Activated naive CD8-positive, alpha-beta T cell treated with anti-CD3 and anti-CD28 coated beads, Interleukin-2, amount 50 U/mL, for 24 hours (primary cell): ENCODE results near the gene ATAD3B.
A peak's percentile ranks its signal among the peaks of the same experiment; 100 is the strongest.
"Not testable (repeated sequence)": the region's sequence is repeated elsewhere in the genome, so short reads cannot be mapped to it uniquely, and the experiment has no call there.

Experiments
- ATAC-seq: fragments of 150-1000 bp; cut with Tn5 transposase; one replicate; pipeline ENCODE4 v1.10.0; 2021
- DNase-seq: peaks from one replicate; pipeline ENCODE4 v3.0.0; 2021
- H3K27ac Mint-ChIP-seq: one replicate; pipeline ENCODE4 v1.8.0; 2021; ENCODE audit warnings: mild to moderate bottlenecking, mixed read lengths
- H3K27me3 Mint-ChIP-seq: one replicate; pipeline ENCODE4 v1.8.0; 2021; ENCODE audit warnings: mixed read lengths
- H3K36me3 Mint-ChIP-seq: one replicate; pipeline ENCODE4 v1.8.0; 2021; ENCODE audit warnings: low read depth, mixed read lengths
- H3K4me1 Mint-ChIP-seq: one replicate; pipeline ENCODE4 v1.8.0; 2021; ENCODE audit warnings: mixed read lengths
- H3K4me3 Mint-ChIP-seq: one replicate; pipeline ENCODE4 v1.8.0; 2021; ENCODE audit warnings: mild to moderate bottlenecking, moderate library complexity, mixed read lengths
- H3K9me3 Mint-ChIP-seq: one replicate; pipeline ENCODE4 v1.8.0; 2021; ENCODE audit warnings: mixed read lengths

The ATAD3B gene

GRCh38 chr1:1454286-1455056 is 17.1 kb upstream of the ATAD3B start:
- H3K4me1 Mint-ChIP-seq, ATAC-seq, H3K4me3 Mint-ChIP-seq, H3K27ac Mint-ChIP-seq, H3K9me3 Mint-ChIP-seq, H3K36me3 Mint-ChIP-seq, DNase-seq, H3K27me3 Mint-ChIP-seq: not testable (repeated sequence)

GRCh38 chr1:1455366-1455884 is 16.1 kb upstream of the ATAD3B start:
- no peak overlapping the region for H3K27ac Mint-ChIP-seq
- ATAC-seq (no peak), DNase-seq (no peak)
- no peaks in the 10 kb centered on the region for H3K27me3 Mint-ChIP-seq
- H3K4me3 Mint-ChIP-seq = no peak overlapping the region
- H3K9me3 Mint-ChIP-seq = no peaks in the 10 kb centered on the region
- H3K36me3 Mint-ChIP-seq = no peaks in the 10 kb centered on the region
- H3K4me1 Mint-ChIP-seq = no peaks in the 10 kb centered on the region

GRCh38 chr1:1455934-1456333 is 15.6 kb upstream of the ATAD3B start:
- not testable (repeated sequence) for H3K27me3 Mint-ChIP-seq, H3K4me3 Mint-ChIP-seq, H3K36me3 Mint-ChIP-seq, H3K9me3 Mint-ChIP-seq, DNase-seq, H3K27ac Mint-ChIP-seq, ATAC-seq, H3K4me1 Mint-ChIP-seq

GRCh38 chr1:1456683-1457255 is 14.8 kb upstream of the ATAD3B start:
- H3K27me3 Mint-ChIP-seq, ATAC-seq, H3K4me3 Mint-ChIP-seq, DNase-seq, H3K36me3 Mint-ChIP-seq, H3K27ac Mint-ChIP-seq, H3K9me3 Mint-ChIP-seq, H3K4me1 Mint-ChIP-seq: not testable (repeated sequence)

GRCh38 chr1:1459156-1459555 is 12.4 kb upstream of the ATAD3B start:
- not testable (repeated sequence) for H3K27me3 Mint-ChIP-seq, H3K27ac Mint-ChIP-seq, H3K36me3 Mint-ChIP-seq, H3K4me1 Mint-ChIP-seq, H3K4me3 Mint-ChIP-seq, H3K9me3 Mint-ChIP-seq, DNase-seq, ATAC-seq

- not testable (repeated sequence) for DNase-seq, H3K4me3 Mint-ChIP-seq, H3K4me1 Mint-ChIP-seq, H3K36me3 Mint-ChIP-seq, ATAC-seq, H3K27me3 Mint-ChIP-seq, H3K9me3 Mint-ChIP-seq, H3K27ac Mint-ChIP-seq
Measured at GRCh38 chr1:1459711-1460110, 11.9 kb upstream of the ATAD3B start.

GRCh38 chr1:1460540-1461130 is 10.9 kb upstream of the ATAD3B start:
- ATAC-seq = no peak
- Mint-ChIP-seq H3K36me3 (no peaks in the 10 kb centered on the region), H3K4me1 (no peaks in the 10 kb centered on the region), H3K27me3 (peaks cover 2% of the 10 kb centered on the region), H3K4me3 (no peak overlapping the region), H3K27ac (no peak overlapping the region), H3K9me3 (no peaks in the 10 kb centered on the region)
- no peak for DNase-seq

GRCh38 chr1:1461721-1462317 is 9.7 kb upstream of the ATAD3B start:
- no peaks in the 10 kb centered on the region for H3K4me1 Mint-ChIP-seq
- no peak overlapping the region for H3K4me3 Mint-ChIP-seq
- no peak overlapping the region for H3K27ac Mint-ChIP-seq
- no peaks in the 10 kb centered on the region for H3K9me3 Mint-ChIP-seq
- H3K36me3 Mint-ChIP-seq = no peaks in the 10 kb centered on the region
- no peak for ATAC-seq
- H3K27me3 Mint-ChIP-seq = peaks cover 5% of the 10 kb centered on the region
- no peak for DNase-seq

- ATAC-seq = peak; percentile 51
- H3K27ac Mint-ChIP-seq = no peak overlapping the region
- H3K4me1 Mint-ChIP-seq = no peaks in the 10 kb centered on the region
- H3K4me3 Mint-ChIP-seq = peak overlapping the region; percentile 24
- no peaks in the 10 kb centered on the region for H3K36me3 Mint-ChIP-seq
- no peak for DNase-seq
- peaks cover 5% of the 10 kb centered on the region for H3K27me3 Mint-ChIP-seq
- H3K9me3 Mint-ChIP-seq = no peaks in the 10 kb centered on the region
Measured at GRCh38 chr1:1462318-1462966, 9.1 kb upstream of the ATAD3B start.

GRCh38 chr1:1463312-1463711 is 8.3 kb upstream of the ATAD3B start:
- Mint-ChIP-seq H3K27me3 (peaks cover 5% of the 10 kb centered on the region), H3K36me3 (no peaks in the 10 kb centered on the region), H3K4me3 (no peak overlapping the region), H3K27ac (no peak overlapping the region), H3K9me3 (no peaks in the 10 kb centered on the region), H3K4me1 (no peaks in the 10 kb centered on the region)
- DNase-seq (no peak), ATAC-seq (no peak)

GRCh38 chr1:1468196-1468985 is 3.2 kb upstream of the ATAD3B start:
- not testable (repeated sequence) for ATAC-seq, H3K4me3 Mint-ChIP-seq, H3K27ac Mint-ChIP-seq, DNase-seq, H3K9me3 Mint-ChIP-seq, H3K27me3 Mint-ChIP-seq
- Mint-ChIP-seq H3K36me3 (peaks cover 11% of the 10 kb centered on the region), H3K4me1 (peaks cover 22% of the 10 kb centered on the region)

GRCh38 chr1:1470626-1471388 is 758 bp upstream of the ATAD3B start:
- peaks cover 1% of the 10 kb centered on the region for H3K27me3 Mint-ChIP-seq

More at GRCh38 chr1:1470626-1471388, 758 bp upstream of the ATAD3B start:
- ATAC-seq = no peak
- Mint-ChIP-seq H3K27ac (peak overlapping the region; percentile 92), H3K4me3 (peak overlapping the region; percentile 98), H3K9me3 (no peaks in the 10 kb centered on the region), H3K36me3 (peaks cover 13% of the 10 kb centered on the region), H3K4me1 (peaks cover 34% of the 10 kb centered on the region)
- peak; percentile 25 for DNase-seq
